ENCODE measurements around the gene ADIPOQ.
"Not testable (repeated sequence)": the region's sequence is repeated elsewhere in the genome, so short reads cannot be mapped to it uniquely, and the experiment has no call there.

The ADIPOQ gene

GRCh38 chr3:186847437-186847836, 4.9 kb downstream of the ADIPOQ start:
- ChIA-PET CTCF (interaction anchor here (0.5 to 3.6 kb wide), 3 partner anchors 18 to 317 kb away, joined by 3 to 30 read pairs (median 3); no protein-coding TSS in a partner anchor), POLR2A (no interaction called here)
- no peak overlapping the region for H3K4me3 ChIP-seq (ENCODE audit: low read depth, low read length)
- H3K36me3 ChIP-seq (ENCODE audit: control insufficient read depth in 2 of 2, insufficient read depth in 1 of 2, low read length in 2 of 2), result no peaks in the 10 kb centered on the region
- H3K4me1 ChIP-seq (ENCODE audit: control insufficient read depth, insufficient read depth, low read length), result no peaks in the 10 kb centered on the region
- H3K27ac ChIP-seq (ENCODE audit: extremely low read depth, low read depth, low read length), result no peak overlapping the region
- TF ChIP-seq ZBTB44 (tag by site-specific recombination; IDR thresholded peaks at IDR 0.05), result no peak
- TF ChIP-seq ZBTB7A (tag by site-specific recombination; IDR thresholded peaks at IDR 0.05; ENCODE audit: low read depth), result no peak
- TF ChIP-seq ZNF133 (tag by site-specific recombination; IDR thresholded peaks at IDR 0.05), result no peak
- TF ChIP-seq ZNF354C (tag by site-specific recombination; IDR thresholded peaks at IDR 0.05; ENCODE audit: borderline replicate concordance, low read depth), result no peak
- no peak for TF ChIP-seq ZNF514 (tag by site-specific recombination; IDR thresholded peaks at IDR 0.05)
- TF ChIP-seq PRDM10 (tag by site-specific recombination; IDR thresholded peaks at IDR 0.05), result no peak
- no peak for TF ChIP-seq ZBTB21 (tag by site-specific recombination; IDR thresholded peaks at IDR 0.05)
- no peak for TF ChIP-seq ZSCAN4 (tag by site-specific recombination; IDR thresholded peaks at IDR 0.05)
- no peak for TF ChIP-seq ZNF549 (tag by site-specific recombination; IDR thresholded peaks at IDR 0.05)
- no peak for TF ChIP-seq ZNF76 (tag by site-specific recombination; IDR thresholded peaks at IDR 0.05; ENCODE audit: borderline replicate concordance, low read depth)
- TF ChIP-seq ZNF366 (tag by site-specific recombination; conservative IDR thresholded peaks at IDR 0.05), result no peak
- no peaks in the 10 kb centered on the region for H3K9me3 ChIP-seq (ENCODE audit: control insufficient read depth, insufficient read depth, low read depth, low read length)

GRCh38 chr3:186849374-186849975, 7.0 kb downstream of the ADIPOQ start:
- H3K27ac ChIP-seq (ENCODE audit: extremely low read depth, low read depth, low read length), result no peak overlapping the region
- POLR2A ChIA-PET, result no interaction called here
- H3K4me1 ChIP-seq (ENCODE audit: control insufficient read depth, insufficient read depth, low read length), result no peaks in the 10 kb centered on the region
- CTCF ChIA-PET, result interaction anchor here (0.6 to 3.6 kb wide), 29 partner anchors 11 to 876 kb away, joined by 3 to 30 read pairs (median 5); no protein-coding TSS in a partner anchor
- TF ChIP-seq ZNF654 (tag by site-specific recombination; IDR thresholded peaks at IDR 0.05; ENCODE audit: low read depth) (peak; percentile 62), GLI2 (tag by site-specific recombination; IDR thresholded peaks at IDR 0.05; ENCODE audit: borderline replicate concordance, low read depth) (no peak)
- H3K9me3 ChIP-seq (ENCODE audit: control insufficient read depth, insufficient read depth, low read depth, low read length), result no peaks in the 10 kb centered on the region
- H3K36me3 ChIP-seq (ENCODE audit: control insufficient read depth in 2 of 2, insufficient read depth in 1 of 2, low read length in 2 of 2), result no peaks in the 10 kb centered on the region
- no peak overlapping the region for H3K4me3 ChIP-seq (ENCODE audit: low read depth, low read length)

- ChIA-PET POLR2A (interaction anchor here (0.5 kb wide), 1 partner anchor 254 kb away, joined by 4 read pairs; no protein-coding TSS in a partner anchor), CTCF (interaction anchor here (0.6 to 1.2 kb wide), 3 partner anchors 27 to 369 kb away, joined by 3 read pairs; no protein-coding TSS in a partner anchor)
- H3K4me1 ChIP-seq (ENCODE audit: control insufficient read depth, insufficient read depth, low read length); H3K27ac ChIP-seq (ENCODE audit: extremely low read depth, low read depth, low read length); H3K36me3 ChIP-seq (ENCODE audit: control insufficient read depth in 2 of 2, insufficient read depth in 1 of 2, low read length in 2 of 2); H3K4me3 ChIP-seq (ENCODE audit: low read depth, low read length); H3K9me3 ChIP-seq (ENCODE audit: control insufficient read depth, insufficient read depth, low read depth, low read length): not testable (repeated sequence)
Observed at GRCh38 chr3:186851835-186852234, 9.3 kb downstream of the ADIPOQ start.

Measured in HEK293 (cell line).